GM18907 (cell line): ENCODE data around the gene ACCS.

Experiments
- ATAC-seq: cut with Tn5 transposase; IDR thresholded peaks from one replicate; pipeline ENCODE4 v1.9.1; 2021; ENCODE audit warnings: mild to moderate bottlenecking, moderate library complexity; ENCODE audit not compliant: unreplicated experiment

ACCS gene

GRCh38 chr11:44083906-44084305, 17.8 kb downstream of the ACCS start:
- ATAC-seq = no peak

GRCh38 chr11:44085330-44085729, 19.3 kb downstream of the ACCS start:
- no peak for ATAC-seq

GRCh38 chr11:44088377-44088776, 22.3 kb downstream of the ACCS start:
- ATAC-seq = no peak

GRCh38 chr11:44088871-44089270, 22.8 kb downstream of the ACCS start:
- ATAC-seq = no peak

GRCh38 chr11:44090539-44090938, 24.5 kb downstream of the ACCS start:
- ATAC-seq = no peak

- ATAC-seq = peak; percentile 52
Observed at GRCh38 chr11:44094260-44094868, 28.3 kb downstream of the ACCS start.

- ATAC-seq = peak; percentile 93
Observed at GRCh38 chr11:44095506-44096359, 29.7 kb downstream of the ACCS start, which contains the start of gene EXT2. EXT2 (plus strand) TSS chr11:44095678; CDS start chr11:44107713, 12,035 bp downstream.

GRCh38 chr11:44096360-44097185, 30.5 kb downstream of the ACCS start:
- peak; percentile 12 for ATAC-seq

GRCh38 chr11:44097821-44098220, 31.8 kb downstream of the ACCS start:
- no peak for ATAC-seq

GRCh38 chr11:44101098-44101497, 35.0 kb downstream of the ACCS start:
- ATAC-seq = no peak

- ATAC-seq = no peak
Observed at GRCh38 chr11:44104481-44105294, 38.6 kb downstream of the ACCS start.

- ATAC-seq = no peak
Observed at GRCh38 chr11:44108260-44108659, 42.2 kb downstream of the ACCS start.

GRCh38 chr11:44110231-44110679, 44.2 kb downstream of the ACCS start:
- peak; percentile 93 for ATAC-seq

GRCh38 chr11:44112091-44112821, 46.2 kb downstream of the ACCS start:
- no peak for ATAC-seq

GRCh38 chr11:44113018-44113417, 46.9 kb downstream of the ACCS start:
- no peak for ATAC-seq

GRCh38 chr11:44113572-44113971, 47.5 kb downstream of the ACCS start:
- no peak for ATAC-seq

- ATAC-seq = no peak
Observed at GRCh38 chr11:44116234-44116830, 50.3 kb downstream of the ACCS start.

GRCh38 chr11:44120169-44120568, 54.1 kb downstream of the ACCS start:
- ATAC-seq = no peak

GRCh38 chr11:44125598-44125997, 59.5 kb downstream of the ACCS start:
- ATAC-seq = no peak
